ENCODE measurements around the gene PDGFA.

PDGFA gene

GRCh38 chr7:491292-491957 lies 28.2 kb downstream of the PDGFA start:
- DNase-seq, result no peak

- DNase-seq, result no peak
Observed at GRCh38 chr7:490461-491291, 29.0 kb downstream of the PDGFA start.

- DNase-seq, result no peak
Observed at GRCh38 chr7:489876-490275, 29.8 kb downstream of the PDGFA start.

- no peak for DNase-seq
Observed at GRCh38 chr7:486216-486743, 33.4 kb downstream of the PDGFA start.

- no peak for DNase-seq
Observed at GRCh38 chr7:485188-486081, 34.2 kb downstream of the PDGFA start.

- DNase-seq, result no peak
Observed at GRCh38 chr7:484356-485101, 35.1 kb downstream of the PDGFA start.

GRCh38 chr7:483656-484355 lies 35.8 kb downstream of the PDGFA start:
- DNase-seq, result no peak

GRCh38 chr7:482521-483083 lies 37.0 kb downstream of the PDGFA start:
- no peak for DNase-seq

- no peak for DNase-seq
Observed at GRCh38 chr7:481219-481930, 38.3 kb downstream of the PDGFA start.

- DNase-seq, result no peak
Observed at GRCh38 chr7:480531-481218, 39.0 kb downstream of the PDGFA start.

- DNase-seq, result no peak
Observed at GRCh38 chr7:479948-480499, 39.6 kb downstream of the PDGFA start.

- no peak for DNase-seq
Observed at GRCh38 chr7:479115-479947, 40.3 kb downstream of the PDGFA start.

GRCh38 chr7:477626-478220 lies 41.9 kb downstream of the PDGFA start:
- DNase-seq, result no peak

GRCh38 chr7:476736-477360 lies 42.8 kb downstream of the PDGFA start:
- no peak for DNase-seq

GRCh38 chr7:475951-476441 lies 43.6 kb downstream of the PDGFA start:
- DNase-seq, result no peak

GRCh38 chr7:475425-475728 lies 44.3 kb downstream of the PDGFA start:
- no peak for DNase-seq
